Right atrium auricular region (tissue), 2 donors: ENCODE data around the gene ZNF19. TPM values are rescaled to one million over a fixed set of nuclear protein-coding genes. Genes with fewer than 3 reads are reported as not detected.

Experiments used
- DNase-seq: peaks from one replicate; pipeline ENCODE4 v3.0.0-alpha.2; 2019; ENCODE audit warnings: low spot score
- H3K27ac ChIP-seq, 2 donors: fragments of 200-600 bp; sonication (generic); 1 replicate in 1 of 2; 2 replicates in 1 of 2; pipeline ENCODE4 v1.5.1; 2016 to 2019
- H3K27me3 ChIP-seq, 2 donors: fragments of 200-600 bp; sonication (generic); one replicate each; pipeline versions ENCODE4 v1.5.1 to v1.6.0; 2017 to 2019
- H3K36me3 ChIP-seq: fragments of 200-600 bp; sonication (generic); one replicate; pipeline ENCODE4 v1.5.1; 2016
- H3K4me1 ChIP-seq, 2 donors: fragments of 200-600 bp; sonication (generic); one replicate each; pipeline versions ENCODE4 v1.5.1 to v1.6.0; 2017 to 2019
- H3K4me3 ChIP-seq, 2 donors: fragments of 200-600 bp; sonication (generic); 1 replicate in 1 of 2; 2 replicates in 1 of 2; pipeline ENCODE4 v1.5.1; 2017 to 2019; ENCODE audit warnings: mild to moderate bottlenecking in 1 of 2, moderate library complexity in 1 of 2
- H3K9me3 ChIP-seq, 2 donors: fragments of 200-600 bp; sonication (generic); one replicate each; pipeline ENCODE4 v1.5.1; 2019
- CTCF ChIP-seq, 2 donors: fragments of 200-600 bp; sonication (generic); IDR thresholded peaks; one replicate each; pipeline ENCODE4 v1.5.1; 2019; ENCODE audit warnings: antibody characterized with exemption in 2 of 2
- total RNA-seq, 2 donors: library from RNA; depleted of rRNA; stranded (reverse); fragments of >200 nt; gene quantifications; one replicate each; pipeline ENCODE4 v1.1.0, GENCODE V29; 2016

The ZNF19 gene
- total RNA-seq, 2 donors from 2014 or later = 0.82 to 2.5 TPM

GRCh38 chr16:71441348-71442050, 47.6 kb downstream of the ZNF19 start:
- peaks cover 11 to 43% of the 10 kb centered on the region in 2 donors for H3K9me3 ChIP-seq

GRCh38 chr16:71440669-71441347, 48.3 kb downstream of the ZNF19 start:
- no peaks in the 10 kb centered on the region for H3K36me3 ChIP-seq
- peaks cover 6 to 36% of the 10 kb centered on the region in 2 donors for H3K9me3 ChIP-seq
- H3K4me3 ChIP-seq = no peak overlapping the region
- no peak for DNase-seq
- no peaks in the 10 kb centered on the region for H3K4me1 ChIP-seq
- no peaks in the 10 kb centered on the region for H3K27me3 ChIP-seq
- no peak for TF ChIP-seq CTCF (IDR thresholded peaks at IDR 0.05)
- H3K27ac ChIP-seq = no peak overlapping the region

More at GRCh38 chr16:71441348-71442050, 47.6 kb downstream of the ZNF19 start:
- no peaks in the 10 kb centered on the region for H3K36me3 ChIP-seq
- H3K27me3 ChIP-seq = no peaks in the 10 kb centered on the region
- no peaks in the 10 kb centered on the region for H3K4me1 ChIP-seq
- no peak overlapping the region for H3K27ac ChIP-seq
- TF ChIP-seq CTCF (IDR thresholded peaks at IDR 0.05) = peak in 1 of 2 donors; percentile 35
- H3K4me3 ChIP-seq = no peak overlapping the region
- DNase-seq = no peak

GRCh38 chr16:71439523-71439922, 49.6 kb downstream of the ZNF19 start:
- Histone ChIP-seq H3K36me3 (no peaks in the 10 kb centered on the region), H3K4me3 (no peak overlapping the region), H3K4me1 (no peaks in the 10 kb centered on the region), H3K9me3 (peaks cover 2 to 25% of the 10 kb centered on the region in 2 donors), H3K27ac (no peak overlapping the region), H3K27me3 (no peaks in the 10 kb centered on the region)
- DNase-seq = no peak
- no peak for TF ChIP-seq CTCF (IDR thresholded peaks at IDR 0.05)

- no peaks in the 10 kb centered on the region for H3K4me1 ChIP-seq
- no peak overlapping the region for H3K27ac ChIP-seq
- no peak overlapping the region for H3K4me3 ChIP-seq
- no peaks in the 10 kb centered on the region for H3K36me3 ChIP-seq
- H3K9me3 ChIP-seq = peaks cover 0 to 3% of the 10 kb centered on the region in 2 donors
- no peak for TF ChIP-seq CTCF (IDR thresholded peaks at IDR 0.05)
- H3K27me3 ChIP-seq = no peaks in the 10 kb centered on the region
- no peak for DNase-seq
Measured at GRCh38 chr16:71436473-71436872, 52.7 kb downstream of the ZNF19 start.

GRCh38 chr16:71432906-71433305, 56.2 kb downstream of the ZNF19 start:
- peaks cover 0 to 11% of the 10 kb centered on the region in 2 donors for H3K9me3 ChIP-seq
- no peak for TF ChIP-seq CTCF (IDR thresholded peaks at IDR 0.05)
- no peak overlapping the region for H3K27ac ChIP-seq
- no peaks in the 10 kb centered on the region for H3K4me1 ChIP-seq
- no peak overlapping the region for H3K4me3 ChIP-seq
- H3K36me3 ChIP-seq = no peaks in the 10 kb centered on the region
- H3K27me3 ChIP-seq = no peaks in the 10 kb centered on the region
- no peak for DNase-seq
